ENCODE data around the gene PCDHA1.

DNA sequence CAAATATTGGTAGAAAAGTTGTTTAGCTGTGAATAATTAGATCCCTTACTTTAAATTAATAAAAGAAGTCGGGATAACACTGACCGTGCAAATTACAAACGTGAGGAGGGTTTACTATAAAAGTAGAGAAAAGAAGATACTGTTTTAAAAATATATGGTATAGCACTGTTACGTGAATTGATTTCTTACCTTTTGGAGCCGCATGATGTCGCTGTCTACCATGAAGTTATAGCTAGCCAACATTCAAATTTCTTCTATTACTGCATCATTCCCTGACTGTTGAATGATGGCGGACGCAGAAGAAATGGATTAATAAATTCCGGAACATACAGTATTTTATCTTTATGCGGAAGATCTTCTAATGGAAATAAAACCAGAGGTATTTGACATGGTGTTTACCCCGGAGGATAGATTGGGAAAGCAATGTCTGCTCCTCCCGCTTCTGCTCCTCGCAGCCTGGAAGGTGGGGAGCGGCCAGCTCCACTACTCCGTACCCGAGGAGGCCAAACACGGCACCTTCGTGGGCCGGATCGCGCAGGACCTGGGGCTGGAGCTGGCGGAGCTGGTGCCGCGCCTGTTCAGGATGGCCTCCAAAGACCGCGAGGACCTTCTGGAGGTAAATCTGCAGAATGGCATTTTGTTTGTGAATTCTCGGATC, 41.9 kb downstream of the PCDHA1 start, which contains the start of gene PCDHA6:
- TF ChIP-seq, protein P1, sequence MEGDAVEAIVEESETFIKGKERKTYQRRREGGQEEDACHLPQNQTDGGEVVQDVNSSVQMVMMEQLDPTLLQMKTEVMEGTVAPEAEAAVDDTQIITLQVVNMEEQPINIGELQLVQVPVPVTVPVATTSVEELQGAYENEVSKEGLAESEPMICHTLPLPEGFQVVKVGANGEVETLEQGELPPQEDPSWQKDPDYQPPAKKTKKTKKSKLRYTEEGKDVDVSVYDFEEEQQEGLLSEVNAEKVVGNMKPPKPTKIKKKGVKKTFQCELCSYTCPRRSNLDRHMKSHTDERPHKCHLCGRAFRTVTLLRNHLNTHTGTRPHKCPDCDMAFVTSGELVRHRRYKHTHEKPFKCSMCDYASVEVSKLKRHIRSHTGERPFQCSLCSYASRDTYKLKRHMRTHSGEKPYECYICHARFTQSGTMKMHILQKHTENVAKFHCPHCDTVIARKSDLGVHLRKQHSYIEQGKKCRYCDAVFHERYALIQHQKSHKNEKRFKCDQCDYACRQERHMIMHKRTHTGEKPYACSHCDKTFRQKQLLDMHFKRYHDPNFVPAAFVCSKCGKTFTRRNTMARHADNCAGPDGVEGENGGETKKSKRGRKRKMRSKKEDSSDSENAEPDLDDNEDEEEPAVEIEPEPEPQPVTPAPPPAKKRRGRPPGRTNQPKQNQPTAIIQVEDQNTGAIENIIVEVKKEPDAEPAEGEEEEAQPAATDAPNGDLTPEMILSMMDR (IDR thresholded peaks at IDR 0.05; ENCODE audit: low read depth, low read length): no peak
- TF ChIP-seq EZH2phosphoT487 (IDR thresholded peaks at IDR 0.05; ENCODE audit: low read depth): no peak

Data from OCI-LY3 (cell line).